Suprapubic skin (tissue), 4 donors: ENCODE measurements around the gene OAF.

Experiments used
- POLR2A ChIP-seq, 2 donors: fragments of 450-650 bp; IDR thresholded peaks; one replicate each; pipeline ENCODE4 v1.6.1; 2017; ENCODE audit warnings: antibody characterized with exemption in 2 of 2, mild to moderate bottlenecking in 2 of 2, moderate library complexity in 2 of 2
- POLR2AphosphoS5 ChIP-seq, 3 donors: sonication (generic); formaldehyde crosslinking; IDR thresholded peaks; one replicate each; pipeline ENCODE4 v1.6.1; 2017; ENCODE audit warnings: antibody characterized with exemption in 3 of 3
- TF ChIP-seq, protein P1 (sequence below), 2 donors: fragments of 200-600 bp in 1 of 2; fragments of 450-650 bp in 1 of 2; sonication (generic) in 1 of 2; IDR thresholded peaks; one replicate each; pipeline ENCODE4 v1.5.1; 2016 to 2019; ENCODE audit warnings: antibody characterized with exemption in 2 of 2, mild to moderate bottlenecking in 1 of 2, moderate library complexity in 1 of 2

DNA sequence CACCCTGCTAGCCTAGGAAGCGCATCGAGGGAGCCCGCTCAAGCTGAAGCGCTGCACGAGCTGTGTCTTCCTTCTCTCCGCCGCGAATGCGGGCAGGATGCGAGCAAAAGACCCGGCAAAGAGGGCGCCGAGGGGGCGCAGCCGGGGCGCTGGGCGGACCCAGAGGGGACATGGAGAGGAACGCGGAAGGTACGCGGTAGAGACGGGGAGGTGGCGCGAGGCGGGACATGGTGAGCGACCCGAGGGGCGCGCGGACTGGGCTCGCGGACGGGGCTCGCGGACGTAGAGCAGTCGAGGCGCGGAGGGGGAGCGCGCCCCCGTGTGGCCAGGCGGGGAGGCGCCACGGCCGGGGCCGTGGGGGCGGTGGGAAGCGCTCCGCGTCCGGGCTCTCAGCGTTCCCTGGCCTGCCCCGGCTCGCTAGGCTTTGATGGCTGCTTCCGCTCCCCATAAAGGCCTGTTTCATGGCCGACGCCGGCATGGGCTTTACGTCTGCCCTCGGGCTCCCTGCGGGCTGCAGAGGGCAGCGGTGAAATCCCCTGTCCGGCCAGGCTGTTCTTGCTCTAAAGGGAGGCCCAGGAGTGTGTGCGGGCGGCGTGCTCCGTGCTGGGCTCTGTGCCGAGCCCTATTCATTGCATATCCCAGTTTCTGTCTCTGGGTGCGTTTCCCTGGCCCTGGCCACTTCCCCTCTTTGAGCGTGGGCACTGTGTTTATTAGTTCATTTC lies 41.7 kb upstream of the OAF start:
- TF ChIP-seq, protein P1, sequence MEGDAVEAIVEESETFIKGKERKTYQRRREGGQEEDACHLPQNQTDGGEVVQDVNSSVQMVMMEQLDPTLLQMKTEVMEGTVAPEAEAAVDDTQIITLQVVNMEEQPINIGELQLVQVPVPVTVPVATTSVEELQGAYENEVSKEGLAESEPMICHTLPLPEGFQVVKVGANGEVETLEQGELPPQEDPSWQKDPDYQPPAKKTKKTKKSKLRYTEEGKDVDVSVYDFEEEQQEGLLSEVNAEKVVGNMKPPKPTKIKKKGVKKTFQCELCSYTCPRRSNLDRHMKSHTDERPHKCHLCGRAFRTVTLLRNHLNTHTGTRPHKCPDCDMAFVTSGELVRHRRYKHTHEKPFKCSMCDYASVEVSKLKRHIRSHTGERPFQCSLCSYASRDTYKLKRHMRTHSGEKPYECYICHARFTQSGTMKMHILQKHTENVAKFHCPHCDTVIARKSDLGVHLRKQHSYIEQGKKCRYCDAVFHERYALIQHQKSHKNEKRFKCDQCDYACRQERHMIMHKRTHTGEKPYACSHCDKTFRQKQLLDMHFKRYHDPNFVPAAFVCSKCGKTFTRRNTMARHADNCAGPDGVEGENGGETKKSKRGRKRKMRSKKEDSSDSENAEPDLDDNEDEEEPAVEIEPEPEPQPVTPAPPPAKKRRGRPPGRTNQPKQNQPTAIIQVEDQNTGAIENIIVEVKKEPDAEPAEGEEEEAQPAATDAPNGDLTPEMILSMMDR (IDR thresholded peaks at IDR 0.05), result peak; percentile 64 to 99
- TF ChIP-seq POLR2AphosphoS5 (IDR thresholded peaks at IDR 0.05) (no peak), POLR2A (IDR thresholded peaks at IDR 0.05) (no peak)
